Stimulated activated CD4-positive, alpha-beta T cell treated with anti-CD3 and anti-CD28 coated beads, Interleukin-1b, Interleukin-23, amount 100 ng/mL, for 24 hours (primary cell): ENCODE measurements around the gene GIPC3.

Experiments used
- DNase-seq, 4 experiments: peaks; one replicate each; pipeline ENCODE4 v3.0.0-alpha.2; 2020; ENCODE audit warnings: low read depth in 4 of 4, low spot score in 1 of 4

The GIPC3 gene

GRCh38 chr19:3634496-3635045, 49.3 kb downstream of the GIPC3 start:
- no peak for DNase-seq

DNA sequence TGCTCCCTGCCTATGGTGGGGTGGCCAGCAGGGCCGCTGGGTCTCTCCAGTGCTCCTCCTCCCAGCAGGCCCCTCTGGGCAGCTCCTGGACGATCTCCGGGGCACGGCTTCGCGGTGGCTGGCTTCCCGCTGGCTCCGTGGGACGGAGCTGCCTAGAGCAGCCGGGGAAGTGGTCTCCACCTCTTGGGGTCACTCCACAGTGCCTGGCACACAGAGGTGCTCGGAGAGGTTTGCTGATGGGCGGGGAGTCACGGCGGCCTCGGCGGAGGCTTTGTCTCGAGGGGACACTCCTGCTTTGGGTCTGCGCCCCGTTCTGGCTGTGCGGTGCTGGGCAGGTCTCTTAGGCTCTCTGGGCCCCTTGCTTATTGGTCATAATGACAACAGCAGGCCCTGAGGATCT, 51.2 kb downstream of the GIPC3 start:
- DNase-seq: no peak

DNA sequence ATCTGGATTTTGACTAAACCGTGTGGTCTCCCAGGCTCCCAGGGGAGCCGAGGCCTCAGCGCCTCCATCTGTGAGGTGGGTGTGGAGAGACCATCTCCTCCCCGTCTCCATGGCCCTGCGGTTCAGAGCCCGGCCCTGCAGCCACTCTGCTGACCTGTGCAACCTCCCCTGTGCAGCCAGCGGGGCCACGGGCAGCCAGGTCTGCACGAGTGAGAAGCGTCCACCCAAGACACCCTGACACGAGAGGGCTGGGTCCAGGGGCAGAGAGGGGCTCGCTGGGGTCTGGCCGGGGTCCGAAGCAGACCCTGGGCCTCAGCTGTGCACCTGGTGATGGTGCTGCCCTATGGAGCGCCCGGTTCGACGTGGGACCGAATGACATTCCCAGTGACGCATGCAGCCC, 51.7 kb downstream of the GIPC3 start:
- no peak for DNase-seq

- no peak for DNase-seq
These were observed 52.3 kb downstream of the GIPC3 start for GRCh38 chr19:3637621-3638020.

DNA sequence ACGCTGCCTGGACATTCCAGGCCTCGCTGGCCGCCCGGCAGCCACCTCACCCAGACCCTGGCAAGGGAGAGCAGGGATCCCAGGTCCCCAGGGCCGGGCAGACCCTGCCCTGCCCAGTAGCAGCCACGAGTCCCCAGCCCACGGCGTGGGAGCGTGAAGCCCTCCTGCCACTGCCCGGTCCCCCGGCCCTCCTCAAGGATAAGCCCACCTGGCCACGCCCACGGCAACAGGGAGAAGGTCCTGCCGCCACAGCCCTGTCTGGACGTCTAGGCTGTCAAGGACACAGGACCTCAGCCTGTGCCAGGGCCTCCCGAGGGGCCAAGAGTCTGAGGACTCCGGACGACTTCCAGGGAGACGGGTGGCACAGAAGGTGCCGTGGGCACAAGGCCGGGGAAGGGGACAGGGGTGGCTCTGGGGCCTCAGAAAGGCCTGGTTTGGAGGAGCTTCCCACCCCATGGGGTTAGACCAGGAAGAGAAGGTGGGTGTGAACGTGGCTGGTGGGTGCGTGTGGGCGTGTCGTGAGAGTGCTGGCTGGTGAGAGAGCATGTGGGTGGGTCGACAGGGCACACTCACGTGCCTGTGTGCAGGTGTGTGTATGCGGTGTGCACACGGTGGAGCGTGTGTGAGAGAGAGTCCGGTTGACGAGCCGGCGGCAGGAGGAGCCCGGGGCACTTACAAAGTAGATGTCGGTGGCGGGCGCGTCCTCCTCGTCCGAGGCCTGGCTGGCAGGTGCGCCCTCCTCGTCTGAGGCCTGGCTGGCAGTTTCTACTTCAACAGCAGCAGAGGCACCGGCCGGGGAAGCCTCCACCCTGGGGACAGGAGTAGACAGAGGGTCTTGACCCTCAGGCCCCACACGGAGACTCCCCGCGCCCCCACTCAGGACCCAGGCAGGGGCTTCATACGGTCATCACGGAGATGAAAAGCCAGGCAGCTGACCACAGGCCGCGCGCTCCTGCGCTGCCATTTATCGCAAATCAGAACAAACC, 53.2 kb downstream of the GIPC3 start:
- DNase-seq: no peak

DNA sequence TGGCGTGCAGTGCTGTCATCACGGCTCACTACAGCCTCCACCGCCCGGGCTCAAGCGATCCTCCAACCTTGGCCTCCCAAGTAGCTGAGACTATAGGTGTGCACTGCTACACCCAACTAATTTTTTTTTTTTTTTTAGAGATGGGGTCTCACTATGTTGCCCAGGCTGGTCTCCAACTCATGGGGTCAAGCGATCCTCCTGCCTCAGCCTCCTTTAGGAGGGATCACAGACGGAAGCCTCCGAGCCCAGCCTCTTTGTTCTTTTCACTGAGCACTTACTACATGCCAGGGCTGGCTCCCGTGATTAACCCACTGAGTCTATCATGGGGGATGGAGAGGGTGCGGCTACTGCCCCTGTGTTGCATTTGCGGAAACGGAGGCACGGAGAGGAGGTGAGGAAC, 54.2 kb downstream of the GIPC3 start:
- no peak for DNase-seq

GRCh38 chr19:3641515-3642269, 56.4 kb downstream of the GIPC3 start:
- DNase-seq: no peak

DNA sequence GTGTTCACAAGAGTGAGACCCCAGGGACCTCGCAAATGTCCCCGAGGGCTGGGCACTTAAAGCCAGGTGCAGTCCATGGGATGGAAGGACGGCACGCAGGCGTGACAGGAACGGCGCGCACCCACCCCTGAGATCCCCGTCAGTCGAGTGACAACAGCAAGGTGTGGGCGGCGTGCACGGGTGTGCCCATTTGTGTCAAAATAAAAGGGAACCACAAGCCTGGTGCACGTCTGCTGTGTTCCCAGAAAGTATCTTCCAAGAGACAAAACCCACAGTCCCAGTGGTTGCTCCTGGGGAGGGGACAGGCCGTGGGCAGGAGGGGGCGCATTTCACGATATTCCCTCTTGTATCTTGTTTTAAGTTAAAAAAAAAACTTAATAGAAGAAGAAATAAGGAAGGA, 57.0 kb downstream of the GIPC3 start:
- no peak for DNase-seq
